ENCODE results near the gene ACAD10.

GRCh38 chr12:111749391-111749790 lies 63.5 kb downstream of the ACAD10 start:
- TF ChIP-seq CTCF (IDR thresholded peaks at IDR 0.05): no peak
- no peak for TF ChIP-seq EP300 (IDR thresholded peaks at IDR 0.05)
